ENCODE measurements around the gene ZNF524.

Gene ZNF524

DNA sequence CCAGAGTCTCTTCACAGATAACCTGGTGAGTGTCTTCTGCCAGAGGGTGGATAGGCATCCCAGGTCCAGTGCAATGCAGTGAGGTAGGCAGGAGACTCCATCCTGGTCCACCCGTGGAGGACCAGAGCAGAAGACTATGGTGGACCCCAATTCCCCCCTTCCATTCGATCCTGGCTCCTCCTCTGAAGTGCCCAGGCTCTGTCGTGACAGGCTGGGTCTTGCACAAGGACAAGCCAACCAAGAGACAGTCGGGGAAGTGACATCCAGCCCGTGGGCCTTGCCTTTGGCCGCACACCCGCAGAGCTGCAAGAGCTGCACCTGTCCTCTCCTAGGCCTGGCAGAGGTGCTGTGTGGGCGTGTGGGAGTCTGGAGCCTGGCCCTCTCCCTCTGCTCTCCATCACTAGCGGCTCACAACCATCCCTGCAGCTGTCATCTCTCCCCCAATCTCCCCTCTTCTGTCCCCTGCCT lies 21.2 kb downstream of the ZNF524 start:
- DNase-seq (ENCODE audit: low read depth) = no peak

- DNase-seq (ENCODE audit: low read depth) = no peak
Measured at GRCh38 chr19:55621673-55622231, 21.7 kb downstream of the ZNF524 start.

DNA sequence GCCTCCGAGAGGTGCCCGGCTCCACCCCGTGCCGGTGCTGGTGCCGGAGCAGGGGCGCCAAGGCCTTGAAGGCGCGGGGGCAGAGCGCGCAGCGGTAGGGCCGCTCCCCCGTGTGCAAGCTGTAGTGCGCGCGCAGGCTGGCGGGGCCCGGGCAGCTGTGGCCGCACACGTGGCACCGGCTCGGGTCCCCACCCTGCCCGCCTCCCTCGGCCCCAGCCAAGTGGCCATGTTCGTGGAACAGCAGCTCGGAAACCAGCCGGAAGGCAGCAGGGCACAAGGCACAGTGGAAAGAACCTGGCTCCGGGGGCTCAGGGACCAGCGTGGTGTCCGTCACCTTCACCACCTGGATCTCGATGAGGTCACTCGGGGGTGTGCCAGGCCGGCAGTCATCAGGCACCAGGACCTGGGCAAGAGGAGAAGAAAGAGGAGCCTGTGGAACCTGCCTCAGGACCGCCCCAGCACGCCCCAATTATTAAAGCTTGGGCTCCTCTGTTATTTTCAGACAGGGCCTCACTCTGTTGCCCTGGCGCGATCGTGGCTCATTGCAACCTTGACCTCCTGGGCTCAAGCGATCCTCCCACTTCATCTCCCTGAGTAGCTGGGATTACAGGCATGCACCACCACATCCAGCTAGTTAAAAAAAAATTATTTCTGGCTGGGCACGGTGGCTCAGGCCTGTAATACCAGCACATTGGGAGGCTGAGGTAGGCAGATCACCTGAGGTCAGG lies 22.3 kb downstream of the ZNF524 start:
- DNase-seq (ENCODE audit: low read depth) = no peak

DNA sequence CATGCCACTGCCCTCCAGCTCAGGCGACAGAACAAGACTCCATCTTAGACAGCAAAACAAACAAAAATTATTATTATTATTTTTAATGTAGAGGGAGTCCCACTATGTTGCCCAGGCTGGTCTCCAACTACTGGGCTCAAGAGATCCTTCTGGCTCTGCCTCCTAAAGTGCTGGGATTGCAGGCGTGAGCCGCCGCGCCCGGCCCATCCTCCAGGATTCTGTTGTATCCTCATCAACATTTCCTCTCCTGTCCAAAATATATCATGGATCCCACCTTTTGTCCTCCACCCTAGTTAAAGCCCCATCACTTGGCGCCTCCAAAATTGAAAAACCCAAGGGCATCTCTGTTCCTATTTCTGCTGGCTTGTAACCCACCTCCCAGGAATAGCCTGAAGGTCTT lies 23.0 kb downstream of the ZNF524 start:
- DNase-seq (ENCODE audit: low read depth) = no peak

GRCh38 chr19:55623561-55623960 lies 23.5 kb downstream of the ZNF524 start:
- DNase-seq (ENCODE audit: low read depth) = no peak

GRCh38 chr19:55624109-55625003 lies 24.3 kb downstream of the ZNF524 start, which contains the start of gene ZNF784:
TSS of gene ZNF784 (minus strand) at chr19:55624566. CDS start at chr19:55624561, 5 bp downstream.
- peak; percentile 85 for DNase-seq (ENCODE audit: low read depth)

DNA sequence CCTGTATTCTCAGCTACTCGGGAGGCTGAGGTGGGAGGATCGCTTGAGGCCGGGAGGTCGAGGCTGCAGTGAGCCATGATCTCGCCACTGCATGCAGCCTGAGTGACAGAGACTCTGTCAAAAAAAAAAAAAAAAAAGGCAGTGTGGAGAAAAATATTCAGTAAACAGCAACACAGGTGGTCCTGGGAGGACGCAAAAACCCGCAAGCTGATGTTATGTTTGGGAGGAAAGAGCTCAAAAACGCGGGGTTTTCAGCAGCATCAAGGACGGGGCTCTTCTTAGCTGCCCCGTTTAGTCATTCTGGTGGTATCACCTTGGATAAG lies 24.9 kb downstream of the ZNF524 start:
- no peak for DNase-seq (ENCODE audit: low read depth)

- no peak for DNase-seq (ENCODE audit: low read depth)
Measured at GRCh38 chr19:55626350-55626749, 26.3 kb downstream of the ZNF524 start.

DNA sequence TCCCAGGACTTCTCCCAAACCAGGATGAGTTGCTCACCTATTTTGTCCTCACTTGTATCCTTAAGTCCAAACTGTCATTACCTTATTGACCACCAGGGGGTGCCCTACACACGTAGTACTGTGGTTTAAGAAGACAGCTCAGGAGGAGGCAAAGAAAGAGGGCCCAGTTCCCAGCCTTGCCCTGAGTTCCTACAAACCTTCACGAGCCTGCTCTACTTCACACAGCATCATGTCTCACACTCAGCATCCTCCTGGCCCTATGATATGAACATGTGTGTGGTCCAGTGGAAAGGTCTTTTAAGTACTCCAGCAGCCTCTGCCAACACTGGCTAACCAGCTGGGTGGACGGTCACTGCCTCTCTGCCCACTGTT lies 32.4 kb downstream of the ZNF524 start:
- peak; percentile 89 for DNase-seq (ENCODE audit: low read depth)

GRCh38 chr19:55633861-55634260 lies 33.8 kb downstream of the ZNF524 start:
- no peak for DNase-seq (ENCODE audit: low read depth)

DNA sequence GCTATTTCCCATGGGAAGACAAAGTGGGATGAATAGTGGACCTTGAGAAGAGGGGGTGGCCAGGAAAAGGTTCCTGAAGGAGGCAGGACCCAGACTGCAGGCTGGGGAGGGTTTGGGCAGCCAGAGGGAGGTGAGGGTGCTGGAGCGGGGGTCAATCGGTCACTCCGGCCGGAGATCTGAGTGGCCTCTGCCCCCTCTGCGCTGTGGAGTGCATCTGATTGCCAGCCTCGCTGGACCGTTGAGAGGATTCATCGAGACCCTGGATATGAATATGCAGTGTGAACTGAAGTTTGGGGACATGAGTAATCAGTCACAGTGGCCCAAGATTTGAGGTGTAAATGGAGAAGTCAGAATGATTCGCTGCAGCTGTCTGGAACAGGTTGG lies 35.2 kb downstream of the ZNF524 start:
- DNase-seq (ENCODE audit: low read depth) = no peak

DNA sequence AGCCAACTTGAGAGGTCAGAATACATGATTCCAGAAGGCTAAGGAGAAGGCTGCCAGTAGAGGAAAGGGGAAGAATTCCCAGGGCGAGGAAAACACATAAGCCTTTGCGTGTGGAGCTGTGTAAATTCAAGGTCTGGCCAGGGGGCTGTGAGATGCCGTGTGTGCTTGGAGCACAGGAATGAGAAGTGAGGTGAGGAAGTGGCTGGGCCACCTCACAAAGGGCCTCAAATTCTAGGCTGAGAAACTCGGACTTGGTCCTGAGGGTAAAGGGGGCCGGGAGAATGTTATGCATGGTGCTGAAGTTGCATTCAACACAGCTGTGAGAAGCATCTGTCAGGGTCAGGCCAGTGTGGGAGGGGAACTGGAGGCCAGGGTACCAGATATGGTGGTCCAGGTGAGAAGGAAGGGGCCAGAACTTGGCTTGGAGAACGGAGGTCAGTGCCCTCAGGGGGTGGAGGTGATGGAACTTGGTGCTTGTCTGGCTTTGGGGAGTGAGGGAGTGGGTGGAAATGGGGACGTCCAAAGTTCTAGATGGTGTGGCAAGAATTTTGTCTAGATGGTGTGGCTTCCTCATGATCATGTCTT lies 35.9 kb downstream of the ZNF524 start:
- no peak for DNase-seq (ENCODE audit: low read depth)

DNA sequence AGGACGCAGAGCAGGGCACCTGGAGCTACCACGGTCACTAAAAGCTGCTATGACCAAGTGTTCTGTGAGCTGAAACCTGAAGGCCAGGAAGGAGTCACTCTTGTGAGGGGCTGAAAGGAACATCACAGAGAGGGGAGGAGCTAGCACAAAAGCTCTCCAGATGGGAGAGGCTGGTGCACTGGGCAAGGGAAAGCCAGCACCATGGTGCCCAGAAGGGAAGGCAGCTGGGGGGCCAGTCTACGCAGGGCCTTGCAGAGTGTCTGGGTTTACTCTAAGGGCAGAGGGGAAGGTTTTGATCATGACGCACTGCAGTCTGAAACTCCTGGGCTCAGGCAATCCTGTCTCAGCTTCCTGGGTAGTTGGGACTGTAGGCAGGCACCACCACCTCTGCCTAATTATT lies 36.6 kb downstream of the ZNF524 start:
- no peak for DNase-seq (ENCODE audit: low read depth)

- DNase-seq (ENCODE audit: low read depth) = no peak
Measured at GRCh38 chr19:55637534-55637933, 37.4 kb downstream of the ZNF524 start.

- DNase-seq (ENCODE audit: low read depth) = no peak
Measured at GRCh38 chr19:55638864-55639359, 38.8 kb downstream of the ZNF524 start.

- DNase-seq (ENCODE audit: low read depth) = peak; percentile 74
Measured at GRCh38 chr19:55640043-55640576, 40.0 kb downstream of the ZNF524 start.

DNA sequence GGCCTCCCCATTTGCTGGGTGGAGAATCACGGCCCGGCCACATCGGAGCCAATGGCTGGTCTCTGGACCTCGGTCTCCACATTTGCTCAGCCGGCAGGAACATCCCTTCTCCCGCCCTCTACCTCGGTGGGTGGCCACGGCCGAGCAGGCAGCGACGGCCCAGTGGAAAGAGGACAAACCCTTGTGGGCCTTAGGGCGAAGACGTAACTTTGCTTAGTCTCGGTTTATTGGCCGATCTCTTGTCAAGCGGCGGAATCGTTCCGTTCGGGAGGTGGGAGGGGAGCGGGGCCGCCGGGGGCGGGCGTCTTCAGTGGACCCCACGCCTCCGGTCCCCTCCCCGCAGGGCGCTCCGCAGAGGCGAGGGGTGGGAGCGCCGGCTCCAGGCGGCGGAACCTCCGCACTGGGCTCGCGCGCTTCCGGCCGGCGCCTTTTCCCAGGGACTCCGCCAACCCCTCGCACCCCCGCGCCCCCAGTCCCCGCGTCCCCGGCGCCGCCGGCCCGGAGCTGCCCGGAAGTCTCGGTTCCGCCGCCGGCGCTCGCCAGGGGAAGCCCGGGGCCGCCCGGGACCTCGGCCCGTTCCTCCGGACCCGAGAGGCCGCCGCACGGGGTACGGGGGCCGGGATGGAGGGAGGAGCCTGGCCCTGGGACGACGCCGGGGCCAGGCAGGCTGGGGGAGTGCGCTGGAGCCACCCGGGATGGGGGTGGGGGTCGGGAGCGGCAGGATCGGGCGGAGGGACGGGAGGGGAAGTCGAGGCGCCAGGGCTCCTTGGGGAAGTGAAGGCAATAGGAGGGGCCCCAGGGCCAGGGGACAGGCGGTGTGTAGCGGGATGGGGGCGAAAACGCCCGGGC lies 40.7 kb downstream of the ZNF524 start, which contains the start of gene ZNF580:
ZNF580 (plus strand) TSS at position 426 of the 849 bp plus-strand sequence. CDS start 1,507 bp downstream, outside the sequence.
- DNase-seq (ENCODE audit: low read depth) = peak; percentile 87

DNA sequence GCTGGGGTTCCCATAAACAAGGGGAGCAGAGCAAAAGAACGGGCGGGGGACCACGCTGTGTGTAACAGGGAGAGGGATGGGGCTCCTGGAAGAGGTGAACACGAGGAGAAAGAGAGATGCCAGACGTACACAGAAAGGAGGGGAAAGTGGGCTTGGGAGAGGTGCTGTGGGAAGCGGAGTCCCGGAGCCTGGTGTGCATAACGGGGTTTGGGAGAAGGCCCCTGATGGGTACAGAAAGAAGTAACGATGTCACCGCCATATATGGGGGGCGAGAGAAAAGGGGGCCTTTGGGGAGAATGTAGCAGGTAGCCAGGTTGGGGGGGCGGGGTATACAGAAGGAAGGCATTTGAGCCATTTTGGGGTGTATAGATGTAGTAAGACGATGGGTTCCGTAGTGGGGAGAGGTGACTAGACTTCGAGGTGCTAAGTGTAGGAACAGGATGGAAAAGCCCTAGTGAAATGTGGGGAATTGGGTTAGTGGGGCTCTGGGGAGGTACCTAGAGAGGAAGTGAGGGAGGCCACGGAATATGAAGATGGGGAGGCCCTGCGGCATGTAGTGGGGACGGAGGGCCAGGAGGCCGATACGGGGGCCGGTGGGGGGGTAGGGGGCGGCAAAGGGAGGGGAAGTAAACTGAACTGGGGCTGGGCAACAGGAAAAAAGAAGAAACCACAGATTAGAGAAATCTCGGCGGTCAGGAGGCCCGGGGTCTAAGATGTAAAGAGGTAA lies 41.5 kb downstream of the ZNF524 start:
- DNase-seq (ENCODE audit: low read depth) = no peak

DNA sequence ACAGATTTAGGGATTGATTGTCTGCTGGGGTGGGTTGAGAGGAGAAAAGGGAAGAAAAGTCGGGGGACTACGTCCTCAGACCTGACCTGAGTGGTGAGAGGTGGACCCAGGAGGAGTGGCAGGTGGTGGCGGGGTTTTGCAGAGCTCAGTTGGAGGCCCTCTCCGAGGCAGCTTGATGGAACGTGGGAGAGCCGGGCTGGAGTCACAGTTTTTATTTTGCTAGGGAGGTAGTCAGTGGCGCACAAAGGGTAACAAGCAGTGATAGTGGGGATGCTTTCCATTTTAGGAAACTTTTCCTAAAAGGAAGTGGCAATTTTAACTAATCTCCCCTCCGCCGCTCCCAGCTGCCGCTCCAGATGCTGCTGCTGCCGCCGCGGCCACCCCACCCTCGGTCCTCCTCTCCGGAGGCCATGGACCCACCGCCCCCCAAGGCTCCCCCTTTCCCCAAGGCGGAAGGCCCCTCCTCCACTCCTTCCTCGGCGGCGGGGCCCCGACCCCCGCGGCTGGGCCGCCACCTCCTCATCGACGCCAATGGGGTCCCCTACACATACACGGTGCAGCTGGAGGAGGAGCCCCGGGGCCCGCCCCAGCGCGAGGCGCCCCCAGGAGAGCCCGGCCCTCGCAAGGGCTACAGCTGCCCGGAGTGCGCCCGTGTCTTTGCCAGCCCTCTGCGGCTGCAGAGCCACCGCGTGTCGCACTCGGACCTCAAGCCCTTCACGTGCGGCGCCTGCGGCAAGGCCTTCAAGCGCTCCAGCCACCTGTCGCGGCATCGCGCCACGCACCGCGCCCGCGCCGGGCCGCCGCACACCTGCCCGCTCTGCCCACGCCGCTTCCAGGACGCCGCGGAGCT lies 42.3 kb downstream of the ZNF524 start:
- no peak for DNase-seq (ENCODE audit: low read depth)
